ENCODE data around the gene CBR4.

The CBR4 gene

GRCh38 chr4:169031392-169031791 lies 21.3 kb upstream of the CBR4 start:
- H3K27ac ChIP-seq (ENCODE audit: low read depth, low read length), result no peak overlapping the region
- no peak overlapping the region for H3K4me3 ChIP-seq (ENCODE audit: low read length)
- WGBS (ENCODE audit: extremely low coverage, insufficient coverage, low lambda C conversion rate), result no CpG with 5 or more reads among the region's 15 CpGs
- no peak overlapping the region for H4K5ac ChIP-seq (ENCODE audit: low read length)
- no peak overlapping the region for H3K4me2 ChIP-seq (ENCODE audit: low read length)
- no peak overlapping the region for H2AK5ac ChIP-seq (ENCODE audit: low read length)
- peaks cover 2% of the 10 kb centered on the region for H3K4me1 ChIP-seq (ENCODE audit: control insufficient read depth, low read depth, low read length)
- H2BK15ac ChIP-seq (replicated peaks; ENCODE audit: low read depth), result no peak overlapping the region
- H2BK5ac ChIP-seq (ENCODE audit: low read length), result no peak overlapping the region
- H3K9ac ChIP-seq (ENCODE audit: low read length), result no peak overlapping the region
- H2BK120ac ChIP-seq (ENCODE audit: low read depth, low read length), result no peak overlapping the region
- H3K23ac ChIP-seq (ENCODE audit: low read length), result no peak overlapping the region
- H3K4ac ChIP-seq (ENCODE audit: low read depth, low read length), result no peak overlapping the region
- H3K27me3 ChIP-seq (ENCODE audit: insufficient read depth, low read length, poor library complexity), result no peaks in the 10 kb centered on the region
- H3K56ac ChIP-seq (ENCODE audit: low read length), result no peak overlapping the region
- no peak overlapping the region for H4K8ac ChIP-seq (ENCODE audit: low read depth, low read length)
- H3K18ac ChIP-seq (ENCODE audit: low read length), result no peak overlapping the region
- DNase-seq, result no peak
- H3K79me2 ChIP-seq (ENCODE audit: control insufficient read depth, insufficient read depth, low read length), result no peaks in the 10 kb centered on the region
- no peaks in the 10 kb centered on the region for H3K79me1 ChIP-seq (ENCODE audit: low read length)
- no peaks in the 10 kb centered on the region for H3K36me3 ChIP-seq (ENCODE audit: control insufficient read depth, insufficient read depth, low read length)

GRCh38 chr4:169030562-169030982 lies 20.5 kb upstream of the CBR4 start:
- no peaks in the 10 kb centered on the region for H3K27me3 ChIP-seq (ENCODE audit: insufficient read depth, low read length, poor library complexity)
- H3K18ac ChIP-seq (ENCODE audit: low read length), result no peak overlapping the region
- no peak overlapping the region for H3K9ac ChIP-seq (ENCODE audit: low read length)
- no peaks in the 10 kb centered on the region for H3K79me1 ChIP-seq (ENCODE audit: low read length)
- H3K79me2 ChIP-seq (ENCODE audit: control insufficient read depth, insufficient read depth, low read length), result no peaks in the 10 kb centered on the region
- peak; percentile 30 for DNase-seq
- no CpG with 5 or more reads among the region's 6 CpGs for WGBS (ENCODE audit: extremely low coverage, insufficient coverage, low lambda C conversion rate)
- H3K36me3 ChIP-seq (ENCODE audit: control insufficient read depth, insufficient read depth, low read length), result no peaks in the 10 kb centered on the region
- no peak overlapping the region for H4K8ac ChIP-seq (ENCODE audit: low read depth, low read length)
- no peak overlapping the region for H2BK120ac ChIP-seq (ENCODE audit: low read depth, low read length)
- no peak overlapping the region for H3K27ac ChIP-seq (ENCODE audit: low read depth, low read length)
- no peak overlapping the region for H4K5ac ChIP-seq (ENCODE audit: low read length)
- no peak overlapping the region for H3K4me3 ChIP-seq (ENCODE audit: low read length)
- H2BK15ac ChIP-seq (replicated peaks; ENCODE audit: low read depth), result no peak overlapping the region
- no peak overlapping the region for H2AK5ac ChIP-seq (ENCODE audit: low read length)
- no peak overlapping the region for H3K4ac ChIP-seq (ENCODE audit: low read depth, low read length)
- H3K4me2 ChIP-seq (ENCODE audit: low read length), result no peak overlapping the region
- H3K56ac ChIP-seq (ENCODE audit: low read length), result no peak overlapping the region
- H2BK5ac ChIP-seq (ENCODE audit: low read length), result no peak overlapping the region
- H3K4me1 ChIP-seq (ENCODE audit: control insufficient read depth, low read depth, low read length), result peaks cover 2% of the 10 kb centered on the region
- H3K23ac ChIP-seq (ENCODE audit: low read length), result no peak overlapping the region

GRCh38 chr4:169029947-169030346 lies 19.9 kb upstream of the CBR4 start:
- Histone ChIP-seq H3K56ac (ENCODE audit: low read length) (no peak overlapping the region), H2BK5ac (ENCODE audit: low read length) (no peak overlapping the region), H3K27me3 (ENCODE audit: insufficient read depth, low read length, poor library complexity) (no peaks in the 10 kb centered on the region), H3K23ac (ENCODE audit: low read length) (no peak overlapping the region), H3K4me2 (ENCODE audit: low read length) (no peak overlapping the region), H3K27ac (ENCODE audit: low read depth, low read length) (no peak overlapping the region), H4K8ac (ENCODE audit: low read depth, low read length) (no peak overlapping the region), H3K18ac (ENCODE audit: low read length) (no peak overlapping the region), H3K79me1 (ENCODE audit: low read length) (no peaks in the 10 kb centered on the region), H3K79me2 (ENCODE audit: control insufficient read depth, insufficient read depth, low read length) (no peaks in the 10 kb centered on the region), H2BK120ac (ENCODE audit: low read depth, low read length) (no peak overlapping the region), H3K4ac (ENCODE audit: low read depth, low read length) (no peak overlapping the region), H4K5ac (ENCODE audit: low read length) (no peak overlapping the region), H3K9ac (ENCODE audit: low read length) (no peak overlapping the region), H3K4me1 (ENCODE audit: control insufficient read depth, low read depth, low read length) (peaks cover 2% of the 10 kb centered on the region), H2BK15ac (replicated peaks; ENCODE audit: low read depth) (no peak overlapping the region), H3K36me3 (ENCODE audit: control insufficient read depth, insufficient read depth, low read length) (no peaks in the 10 kb centered on the region), H3K4me3 (ENCODE audit: low read length) (no peak overlapping the region), H2AK5ac (ENCODE audit: low read length) (no peak overlapping the region)
- DNase-seq, result no peak
- no CpG with 5 or more reads among the region's 4 CpGs for WGBS (ENCODE audit: extremely low coverage, insufficient coverage, low lambda C conversion rate)

GRCh38 chr4:169027663-169028062 lies 17.6 kb upstream of the CBR4 start:
- no peaks in the 10 kb centered on the region for H3K79me1 ChIP-seq (ENCODE audit: low read length)
- H3K4ac ChIP-seq (ENCODE audit: low read depth, low read length), result no peak overlapping the region
- DNase-seq, result no peak
- no peak overlapping the region for H3K18ac ChIP-seq (ENCODE audit: low read length)
- no peak overlapping the region for H4K8ac ChIP-seq (ENCODE audit: low read depth, low read length)
- H2BK120ac ChIP-seq (ENCODE audit: low read depth, low read length), result no peak overlapping the region
- no peak overlapping the region for H2BK5ac ChIP-seq (ENCODE audit: low read length)
- no peak overlapping the region for H3K4me3 ChIP-seq (ENCODE audit: low read length)
- H2AK5ac ChIP-seq (ENCODE audit: low read length), result no peak overlapping the region
- no peaks in the 10 kb centered on the region for H3K36me3 ChIP-seq (ENCODE audit: control insufficient read depth, insufficient read depth, low read length)
- no peak overlapping the region for H3K56ac ChIP-seq (ENCODE audit: low read length)
- no CpG with 5 or more reads among the region's 3 CpGs for WGBS (ENCODE audit: extremely low coverage, insufficient coverage, low lambda C conversion rate)
- H3K4me2 ChIP-seq (ENCODE audit: low read length), result no peak overlapping the region
- no peak overlapping the region for H3K27ac ChIP-seq (ENCODE audit: low read depth, low read length)
- no peak overlapping the region for H3K9ac ChIP-seq (ENCODE audit: low read length)
- no peaks in the 10 kb centered on the region for H3K27me3 ChIP-seq (ENCODE audit: insufficient read depth, low read length, poor library complexity)
- H3K79me2 ChIP-seq (ENCODE audit: control insufficient read depth, insufficient read depth, low read length), result no peaks in the 10 kb centered on the region
- H2BK15ac ChIP-seq (replicated peaks; ENCODE audit: low read depth), result no peak overlapping the region
- no peak overlapping the region for H4K5ac ChIP-seq (ENCODE audit: low read length)
- H3K4me1 ChIP-seq (ENCODE audit: control insufficient read depth, low read depth, low read length), result peaks cover 2% of the 10 kb centered on the region
- no peak overlapping the region for H3K23ac ChIP-seq (ENCODE audit: low read length)

- Histone ChIP-seq H4K5ac (ENCODE audit: low read length) (no peak overlapping the region), H3K79me2 (ENCODE audit: control insufficient read depth, insufficient read depth, low read length) (no peaks in the 10 kb centered on the region), H3K27me3 (ENCODE audit: insufficient read depth, low read length, poor library complexity) (no peaks in the 10 kb centered on the region), H2BK5ac (ENCODE audit: low read length) (no peak overlapping the region), H2AK5ac (ENCODE audit: low read length) (no peak overlapping the region), H3K4me3 (ENCODE audit: low read length) (no peak overlapping the region), H3K4me2 (ENCODE audit: low read length) (no peak overlapping the region), H3K9ac (ENCODE audit: low read length) (no peak overlapping the region), H3K4ac (ENCODE audit: low read depth, low read length) (no peak overlapping the region), H3K23ac (ENCODE audit: low read length) (no peak overlapping the region), H3K18ac (ENCODE audit: low read length) (no peak overlapping the region), H3K36me3 (ENCODE audit: control insufficient read depth, insufficient read depth, low read length) (no peaks in the 10 kb centered on the region), H4K8ac (ENCODE audit: low read depth, low read length) (no peak overlapping the region), H3K4me1 (ENCODE audit: control insufficient read depth, low read depth, low read length) (no peaks in the 10 kb centered on the region), H2BK120ac (ENCODE audit: low read depth, low read length) (no peak overlapping the region), H2BK15ac (replicated peaks; ENCODE audit: low read depth) (no peak overlapping the region), H3K79me1 (ENCODE audit: low read length) (no peaks in the 10 kb centered on the region), H3K56ac (ENCODE audit: low read length) (no peak overlapping the region), H3K27ac (ENCODE audit: low read depth, low read length) (no peak overlapping the region)
- no CpG with 5 or more reads among the region's 1 CpG for WGBS (ENCODE audit: extremely low coverage, insufficient coverage, low lambda C conversion rate)
- DNase-seq, result no peak
Measured at GRCh38 chr4:169025184-169025583, 15.1 kb upstream of the CBR4 start.

- DNase-seq, result peak; percentile 33
Measured at GRCh38 chr4:169024762-169025161, 14.7 kb upstream of the CBR4 start.

More at GRCh38 chr4:169024762-169025161, 14.7 kb upstream of the CBR4 start:
- no peaks in the 10 kb centered on the region for H3K36me3 ChIP-seq (ENCODE audit: control insufficient read depth, insufficient read depth, low read length)
- no peak overlapping the region for H2AK5ac ChIP-seq (ENCODE audit: low read length)
- no peaks in the 10 kb centered on the region for H3K79me2 ChIP-seq (ENCODE audit: control insufficient read depth, insufficient read depth, low read length)
- H4K8ac ChIP-seq (ENCODE audit: low read depth, low read length), result no peak overlapping the region
- H3K4me2 ChIP-seq (ENCODE audit: low read length), result no peak overlapping the region
- H3K4ac ChIP-seq (ENCODE audit: low read depth, low read length), result no peak overlapping the region
- no peaks in the 10 kb centered on the region for H3K79me1 ChIP-seq (ENCODE audit: low read length)
- no peak overlapping the region for H4K5ac ChIP-seq (ENCODE audit: low read length)
- H2BK5ac ChIP-seq (ENCODE audit: low read length), result no peak overlapping the region
- no CpG with 5 or more reads among the region's 2 CpGs for WGBS (ENCODE audit: extremely low coverage, insufficient coverage, low lambda C conversion rate)
- H2BK120ac ChIP-seq (ENCODE audit: low read depth, low read length), result no peak overlapping the region
- no peak overlapping the region for H3K9ac ChIP-seq (ENCODE audit: low read length)
- H2BK15ac ChIP-seq (replicated peaks; ENCODE audit: low read depth), result no peak overlapping the region
- no peak overlapping the region for H3K4me3 ChIP-seq (ENCODE audit: low read length)
- H3K27me3 ChIP-seq (ENCODE audit: insufficient read depth, low read length, poor library complexity), result no peaks in the 10 kb centered on the region
- H3K18ac ChIP-seq (ENCODE audit: low read length), result no peak overlapping the region
- H3K4me1 ChIP-seq (ENCODE audit: control insufficient read depth, low read depth, low read length), result no peaks in the 10 kb centered on the region
- no peak overlapping the region for H3K23ac ChIP-seq (ENCODE audit: low read length)
- H3K56ac ChIP-seq (ENCODE audit: low read length), result no peak overlapping the region
- H3K27ac ChIP-seq (ENCODE audit: low read depth, low read length), result no peak overlapping the region
